Inflammatory macrophage treated with lipopolysaccharide for 1 hour (primary cell): ENCODE data around the gene CFHR2.

Experiments used
- DNase-seq, 2 donors: peaks; one replicate each; pipeline ENCODE4 v3.0.0-alpha.2; 2020 to 2022

Gene CFHR2

DNA sequence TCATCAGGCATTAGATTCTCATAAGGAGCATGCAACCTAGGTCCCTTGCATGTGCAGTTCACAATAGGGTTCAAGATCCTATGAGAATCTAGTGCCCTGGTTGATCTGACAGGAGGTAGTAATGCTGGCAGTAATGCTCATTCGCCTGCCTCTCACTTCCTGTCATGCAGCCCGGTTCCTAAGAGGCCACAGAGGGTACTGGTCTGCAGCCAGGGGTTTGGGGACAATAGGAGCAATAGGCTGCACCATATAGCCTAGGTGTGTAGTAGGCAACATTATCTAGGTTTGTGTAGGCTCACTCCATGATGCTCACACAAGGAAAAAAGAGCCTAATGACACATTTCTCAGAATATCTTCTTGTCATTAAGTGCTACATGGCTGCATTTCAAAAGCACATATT is 59.6 kb downstream of the CFHR2 start:
- DNase-seq, result no peak

DNA sequence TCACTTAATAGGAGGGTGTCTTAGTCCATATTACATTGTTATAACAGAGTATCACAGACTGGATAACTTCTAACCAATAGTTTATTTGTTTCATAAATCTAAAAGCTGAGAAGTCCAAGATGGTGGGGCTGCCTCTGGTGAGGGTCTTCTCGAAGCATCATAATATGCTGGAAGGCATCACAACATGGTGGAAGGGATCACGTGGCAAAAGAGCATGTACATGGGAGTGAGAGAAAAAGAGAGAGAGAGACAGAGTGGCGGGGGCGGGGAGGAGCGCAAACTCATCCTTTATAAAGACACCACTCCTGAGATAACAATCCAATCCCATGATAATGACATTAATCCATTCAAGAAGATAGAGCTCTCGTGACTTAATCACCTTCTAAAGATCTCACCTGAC is 65.3 kb downstream of the CFHR2 start:
- no peak for DNase-seq
